ENCODE data around the gene TAS2R40. TPM values are rescaled to one million over a fixed set of nuclear protein-coding genes. Genes with fewer than 3 reads are reported as not detected.

Gene TAS2R40
- total RNA-seq, 4 donors from 2014 or later = not detected

- H3K27me3 ChIP-seq = no peaks in the 10 kb centered on the region
- no peak overlapping the region for H3K4me3 ChIP-seq
- WGBS, 2 donors (ENCODE audit: low coverage in 1 of 2) = 60 to 70% methylated on average over 1 of the region's 1 CpG
- H3K4me1 ChIP-seq = peaks cover 0 to 26% (median 17%) of the 10 kb centered on the region in 4 donors
- H3K27ac ChIP-seq = no peak overlapping the region
- in situ Hi-C loops (cut with MboI; ENCODE audit: low pct_ligation_motif_present in 1 of 4, low pct_unique_long_range_greater_than_20kb in 1 of 4, low sequenced_read_pairs in 3 of 4) (no loop called here), intact Hi-C loops (cut with DNase I; ENCODE audit: low total_unique reads) (no loop called here)
- H3K36me3 ChIP-seq = peaks cover 0 to 17% (median 7%) of the 10 kb centered on the region in 4 donors
- no peak for DNase-seq
- TF ChIP-seq POLR2A (IDR thresholded peaks at IDR 0.05) (no peak), EP300 (IDR thresholded peaks at IDR 0.05; ENCODE audit: low read depth) (no peak), POLR2AphosphoS5 (IDR thresholded peaks at IDR 0.05) (no peak), CTCF (IDR thresholded peaks at IDR 0.05) (no peak)
- H3K9me3 ChIP-seq = no peaks in the 10 kb centered on the region
Observed at GRCh38 chr7:143271240-143271639, 49.4 kb downstream of the TAS2R40 start.

Small RNA genes within 50 kb of the gene (small RNA-seq; reads per million reads assigned to genes)
- gene AC073342.3 = 0 reads per million in 4 donors

Other genes starting within 250 kb of the TAS2R40 start
- not detected for gene OR9A2, start 194.9 kb upstream of the TAS2R40 start, total RNA-seq
- gene OR6V1, start 169.7 kb upstream of the TAS2R40 start, total RNA-seq = not detected
- not detected for gene PIP, start 90.0 kb upstream of the TAS2R40 start, total RNA-seq
- gene TAS2R39, start 38.6 kb upstream of the TAS2R40 start, total RNA-seq = not detected
- gene GSTK1, start 41.4 kb downstream of the TAS2R40 start, total RNA-seq = 100 to 1,000 TPM; 333 to 472 (median 376) TPM
- 100 to 1,000 TPM in 1 of 4 donors, 10 to 100 TPM in 3; 46.4 to 127 (median 52.2) TPM for gene TMEM139, start 62.9 kb downstream of the TAS2R40 start, total RNA-seq
- 10 to 100 TPM; 13.5 to 38.9 (median 17.6) TPM for gene CASP2, start 66.3 kb downstream of the TAS2R40 start, total RNA-seq
- gene CLCN1, start 94.1 kb downstream of the TAS2R40 start, total RNA-seq = not detected
- gene FAM131B, start 140.7 kb downstream of the TAS2R40 start, total RNA-seq = 10 to 100 TPM in 1 of 4 donors, 1 to 10 TPM in 3; 2.2 to 33.4 (median 4.7) TPM
- 100 to 1,000 TPM in 2 of 4 donors, 10 to 100 TPM in 2; 45.2 to 217 (median 110) TPM for gene ZYX, start 159.3 kb downstream of the TAS2R40 start, total RNA-seq
- gene EPHA1, start 186.8 kb downstream of the TAS2R40 start, total RNA-seq = 10 to 100 TPM; 21.1 to 29.9 (median 24.8) TPM
- not detected for gene TAS2R60, start 221.4 kb downstream of the TAS2R40 start, total RNA-seq